Measurements from ENCODE around the gene IQCE. TPM values are rescaled to one million over a fixed set of nuclear protein-coding genes. Genes with fewer than 3 reads are reported as not detected.

The IQCE gene
- total RNA-seq, 1 experiment from 2014 or later = 21.4 TPM

GRCh38 chr7:2587134-2587533, 28.4 kb downstream of the IQCE start:
- Histone ChIP-seq H4K20me1 (ENCODE audit: insufficient read depth) (no peaks in the 10 kb centered on the region), H3K79me2 (ENCODE audit: insufficient read depth, low read length) (no peaks in the 10 kb centered on the region), H3K4me2 (ENCODE audit: low read length) (no peak overlapping the region), H3K4me3 (replicated peaks in 1 of 2; ENCODE audit: low read depth in 1 of 2, low read length in 2 of 2) (no peak overlapping the region), H3K9ac (ENCODE audit: low read length) (no peak overlapping the region), H3K9me3 (ENCODE audit: control insufficient read depth in 1 of 2, insufficient read depth in 1 of 2, low read depth in 1 of 2, low read length in 2 of 2) (no peaks in the 10 kb centered on the region), H3K9me2 (ENCODE audit: insufficient read depth) (no peaks in the 10 kb centered on the region), H3K27ac (ENCODE audit: low read depth, low read length) (no peak overlapping the region), H3K36me3 (ENCODE audit: control insufficient read depth in 1 of 2, insufficient read depth in 2 of 2, low read length in 2 of 2) (peaks cover 0 to 2% of the 10 kb centered on the region in 2 experiments; a peak in 1 of 4 replicates), H2AFZ (ENCODE audit: low read depth, low read length, poor library complexity, severe bottlenecking) (no peak overlapping the region), H3K4me1 (ENCODE audit: control insufficient read depth in 1 of 2, insufficient read depth in 2 of 2, low read length in 2 of 2) (no peaks in the 10 kb centered on the region), H3K27me3 (ENCODE audit: insufficient read depth, low read length) (no peaks in the 10 kb centered on the region)
- no TSS peak for BruUV-seq (replicated peaks)
- RAD21 ChIA-PET (ENCODE audit: low non-redundant PET in 1 of 2, low total read pairs in 2 of 2, uncharacterized antibody in 2 of 2, unreplicated experiment in 2 of 2) = no interaction called here
- intact Hi-C loops (cut with micrococcal nuclease) = no loop called here
- no peak for DNase-seq (ENCODE audit: low read depth, low spot score)
- no peak for ATAC-seq
- POLR2A ChIA-PET = no interaction called here
- TF ChIP-seq FOSL1 (IDR thresholded peaks at IDR 0.05; ENCODE audit: low read depth) = no peak
- TF ChIP-seq RAD21 (IDR thresholded peaks at IDR 0.05; ENCODE audit: low read depth) = no peak
- TF ChIP-seq, protein P1, sequence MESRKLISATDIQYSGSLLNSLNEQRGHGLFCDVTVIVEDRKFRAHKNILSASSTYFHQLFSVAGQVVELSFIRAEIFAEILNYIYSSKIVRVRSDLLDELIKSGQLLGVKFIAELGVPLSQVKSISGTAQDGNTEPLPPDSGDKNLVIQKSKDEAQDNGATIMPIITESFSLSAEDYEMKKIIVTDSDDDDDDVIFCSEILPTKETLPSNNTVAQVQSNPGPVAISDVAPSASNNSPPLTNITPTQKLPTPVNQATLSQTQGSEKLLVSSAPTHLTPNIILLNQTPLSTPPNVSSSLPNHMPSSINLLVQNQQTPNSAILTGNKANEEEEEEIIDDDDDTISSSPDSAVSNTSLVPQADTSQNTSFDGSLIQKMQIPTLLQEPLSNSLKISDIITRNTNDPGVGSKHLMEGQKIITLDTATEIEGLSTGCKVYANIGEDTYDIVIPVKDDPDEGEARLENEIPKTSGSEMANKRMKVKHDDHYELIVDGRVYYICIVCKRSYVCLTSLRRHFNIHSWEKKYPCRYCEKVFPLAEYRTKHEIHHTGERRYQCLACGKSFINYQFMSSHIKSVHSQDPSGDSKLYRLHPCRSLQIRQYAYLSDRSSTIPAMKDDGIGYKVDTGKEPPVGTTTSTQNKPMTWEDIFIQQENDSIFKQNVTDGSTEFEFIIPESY (IDR thresholded peaks at IDR 0.05; ENCODE audit: extremely low read depth, insufficient replicate concordance, low read length) = no peak
- no peak for TF ChIP-seq CEBPB (IDR thresholded peaks at IDR 0.05; ENCODE audit: low read depth)
- TF ChIP-seq, protein P2, sequence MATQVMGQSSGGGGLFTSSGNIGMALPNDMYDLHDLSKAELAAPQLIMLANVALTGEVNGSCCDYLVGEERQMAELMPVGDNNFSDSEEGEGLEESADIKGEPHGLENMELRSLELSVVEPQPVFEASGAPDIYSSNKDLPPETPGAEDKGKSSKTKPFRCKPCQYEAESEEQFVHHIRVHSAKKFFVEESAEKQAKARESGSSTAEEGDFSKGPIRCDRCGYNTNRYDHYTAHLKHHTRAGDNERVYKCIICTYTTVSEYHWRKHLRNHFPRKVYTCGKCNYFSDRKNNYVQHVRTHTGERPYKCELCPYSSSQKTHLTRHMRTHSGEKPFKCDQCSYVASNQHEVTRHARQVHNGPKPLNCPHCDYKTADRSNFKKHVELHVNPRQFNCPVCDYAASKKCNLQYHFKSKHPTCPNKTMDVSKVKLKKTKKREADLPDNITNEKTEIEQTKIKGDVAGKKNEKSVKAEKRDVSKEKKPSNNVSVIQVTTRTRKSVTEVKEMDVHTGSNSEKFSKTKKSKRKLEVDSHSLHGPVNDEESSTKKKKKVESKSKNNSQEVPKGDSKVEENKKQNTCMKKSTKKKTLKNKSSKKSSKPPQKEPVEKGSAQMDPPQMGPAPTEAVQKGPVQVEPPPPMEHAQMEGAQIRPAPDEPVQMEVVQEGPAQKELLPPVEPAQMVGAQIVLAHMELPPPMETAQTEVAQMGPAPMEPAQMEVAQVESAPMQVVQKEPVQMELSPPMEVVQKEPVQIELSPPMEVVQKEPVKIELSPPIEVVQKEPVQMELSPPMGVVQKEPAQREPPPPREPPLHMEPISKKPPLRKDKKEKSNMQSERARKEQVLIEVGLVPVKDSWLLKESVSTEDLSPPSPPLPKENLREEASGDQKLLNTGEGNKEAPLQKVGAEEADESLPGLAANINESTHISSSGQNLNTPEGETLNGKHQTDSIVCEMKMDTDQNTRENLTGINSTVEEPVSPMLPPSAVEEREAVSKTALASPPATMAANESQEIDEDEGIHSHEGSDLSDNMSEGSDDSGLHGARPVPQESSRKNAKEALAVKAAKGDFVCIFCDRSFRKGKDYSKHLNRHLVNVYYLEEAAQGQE (IDR thresholded peaks at IDR 0.05; ENCODE audit: low read depth) = no peak
- no peak for TF ChIP-seq EGR1 (IDR thresholded peaks at IDR 0.05; ENCODE audit: low read depth)
- CTCF ChIA-PET = no interaction called here
